ENCODE data around the gene SEC16A.

SEC16A gene

GRCh38 chr9:136418182-136419091 is 64.4 kb downstream of the SEC16A start:
- no peak overlapping the region for H2AFZ ChIP-seq (ENCODE audit: low read length)
- no peak overlapping the region for H3K4me2 ChIP-seq (ENCODE audit: insufficient read depth, low read length, poor library complexity, severe bottlenecking)
- no peak overlapping the region for H3K4ac ChIP-seq (ENCODE audit: low read length)
- peak overlapping the region; percentile 66 for H2BK5ac ChIP-seq (ENCODE audit: low read length)
- H2BK120ac ChIP-seq (ENCODE audit: low read depth, low read length) = no peak overlapping the region
- no peak overlapping the region for H2BK12ac ChIP-seq (ENCODE audit: low read length)
- no peak overlapping the region for H2AK5ac ChIP-seq (ENCODE audit: low read depth, low read length)
- H3K4me3 ChIP-seq (ENCODE audit: low read length in 2 of 2) = peak overlapping the region in 1 of 2 donors; percentile 27
- H4K91ac ChIP-seq (ENCODE audit: low read depth, low read length, poor library complexity) = no peak overlapping the region
- peak overlapping the region; percentile 72 for H3K9ac ChIP-seq (ENCODE audit: low read depth, low read length, poor library complexity)
- no peak overlapping the region for H2BK15ac ChIP-seq (ENCODE audit: low read length)
- no peak overlapping the region for H3K18ac ChIP-seq (ENCODE audit: low read length)
- H3K4me1 ChIP-seq (ENCODE audit: control insufficient read depth in 2 of 2, insufficient read depth in 1 of 2, low read depth in 1 of 2, low read length in 2 of 2) = no peaks in the 10 kb centered on the region
- H3K14ac ChIP-seq (ENCODE audit: low read length) = no peak overlapping the region
- peak overlapping the region; percentile 91 for H3K23ac ChIP-seq (ENCODE audit: low read depth, low read length, poor library complexity)
- H3K27me3 ChIP-seq (ENCODE audit: control insufficient read depth in 3 of 3, insufficient read depth in 3 of 3, low read depth in 1 of 3, low read length in 3 of 3) = no peaks in the 10 kb centered on the region
- H3K36me3 ChIP-seq (replicated peaks in 1 of 2; ENCODE audit: control insufficient read depth in 2 of 2, insufficient read depth in 2 of 2, low read length in 2 of 2) = peaks cover 66 to 96% of the 10 kb centered on the region in 2 donors
- H3K9me3 ChIP-seq (replicated peaks in 1 of 2; ENCODE audit: control insufficient read depth in 2 of 2, insufficient read depth in 1 of 2, low read depth in 1 of 2, low read length in 2 of 2) = no peaks in the 10 kb centered on the region
- WGBS, 2 donors (ENCODE audit: extremely low coverage in 2 of 2, insufficient read length in 2 of 2, insufficient replicate concordance in 1 of 2) = no CpG with 5 or more reads among the region's 48 CpGs
- H3K27ac ChIP-seq (replicated peaks; ENCODE audit: low read length) = no peak overlapping the region
- peaks cover 6% of the 10 kb centered on the region for H3K79me1 ChIP-seq (ENCODE audit: low read depth, low read length)
- no peak overlapping the region for H4K8ac ChIP-seq (ENCODE audit: low read depth, low read length)
- DNase-seq (ENCODE audit: low spot score) = no peak

DNA sequence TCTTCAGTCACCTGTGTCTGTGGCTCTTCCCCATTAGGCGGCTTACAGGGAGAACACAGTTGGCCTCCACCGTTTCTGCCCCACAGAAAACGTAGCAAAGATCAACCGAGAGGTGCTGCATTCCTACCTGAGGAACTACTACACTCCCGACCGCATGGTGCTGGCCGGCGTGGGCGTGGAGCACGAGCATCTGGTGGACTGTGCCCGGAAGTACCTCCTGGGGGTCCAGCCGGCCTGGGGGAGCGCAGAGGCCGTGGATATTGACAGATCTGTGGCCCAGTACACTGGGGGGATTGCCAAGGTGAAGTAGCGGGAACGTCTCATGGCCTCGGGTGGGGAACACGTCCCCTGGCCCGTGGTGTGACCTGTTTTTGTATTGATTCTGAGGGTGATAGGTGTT is 65.9 kb downstream of the SEC16A start:
- Histone ChIP-seq H3K27me3 (ENCODE audit: control insufficient read depth in 3 of 3, insufficient read depth in 3 of 3, low read depth in 1 of 3, low read length in 3 of 3) (no peaks in the 10 kb centered on the region), H3K4me2 (ENCODE audit: insufficient read depth, low read length, poor library complexity, severe bottlenecking) (no peak overlapping the region), H3K9ac (ENCODE audit: low read depth, low read length, poor library complexity) (no peak overlapping the region), H3K4me1 (ENCODE audit: control insufficient read depth in 2 of 2, insufficient read depth in 1 of 2, low read depth in 1 of 2, low read length in 2 of 2) (no peaks in the 10 kb centered on the region), H3K36me3 (replicated peaks in 1 of 2; ENCODE audit: control insufficient read depth in 2 of 2, insufficient read depth in 2 of 2, low read length in 2 of 2) (peaks cover 58 to 96% of the 10 kb centered on the region in 2 donors), H2AK5ac (ENCODE audit: low read depth, low read length) (no peak overlapping the region), H2AFZ (ENCODE audit: low read length) (no peak overlapping the region), H3K79me1 (ENCODE audit: low read depth, low read length) (peaks cover 7% of the 10 kb centered on the region), H3K23ac (ENCODE audit: low read depth, low read length, poor library complexity) (no peak overlapping the region), H3K4me3 (ENCODE audit: low read length in 2 of 2) (no peak overlapping the region), H4K91ac (ENCODE audit: low read depth, low read length, poor library complexity) (no peak overlapping the region), H3K27ac (replicated peaks; ENCODE audit: low read length) (no peak overlapping the region), H2BK120ac (ENCODE audit: low read depth, low read length) (no peak overlapping the region), H3K18ac (ENCODE audit: low read length) (no peak overlapping the region), H2BK15ac (ENCODE audit: low read length) (no peak overlapping the region), H3K14ac (ENCODE audit: low read length) (no peak overlapping the region), H3K9me3 (replicated peaks in 1 of 2; ENCODE audit: control insufficient read depth in 2 of 2, insufficient read depth in 1 of 2, low read depth in 1 of 2, low read length in 2 of 2) (peaks cover 0 to 3% of the 10 kb centered on the region in 2 donors), H2BK5ac (ENCODE audit: low read length) (no peak overlapping the region), H2BK12ac (ENCODE audit: low read length) (no peak overlapping the region), H4K8ac (ENCODE audit: low read depth, low read length) (no peak overlapping the region), H3K4ac (ENCODE audit: low read length) (no peak overlapping the region)
- DNase-seq (ENCODE audit: low spot score) = no peak
- no CpG with 5 or more reads among the region's 19 CpGs for WGBS, 2 donors (ENCODE audit: extremely low coverage in 2 of 2, insufficient read length in 2 of 2, insufficient replicate concordance in 1 of 2)

- Histone ChIP-seq H3K18ac (ENCODE audit: low read length) (no peak overlapping the region), H3K36me3 (replicated peaks in 1 of 2; ENCODE audit: control insufficient read depth in 2 of 2, insufficient read depth in 2 of 2, low read length in 2 of 2) (peaks cover 55 to 96% of the 10 kb centered on the region in 2 donors)
These were observed 66.4 kb downstream of the SEC16A start for GRCh38 chr9:136416427-136416826.

GRCh38 chr9:136412962-136413361 is 69.9 kb downstream of the SEC16A start:
- no peak overlapping the region for H2BK120ac ChIP-seq (ENCODE audit: low read depth, low read length)
- H3K36me3 ChIP-seq (replicated peaks in 1 of 2; ENCODE audit: control insufficient read depth in 2 of 2, insufficient read depth in 2 of 2, low read length in 2 of 2) = peaks cover 35 to 70% of the 10 kb centered on the region in 2 donors
- no CpG with 5 or more reads among the region's 9 CpGs for WGBS, 2 donors (ENCODE audit: extremely low coverage in 2 of 2, insufficient read length in 2 of 2, insufficient replicate concordance in 1 of 2)

More at GRCh38 chr9:136416427-136416826, 66.4 kb downstream of the SEC16A start:
- Histone ChIP-seq H3K9me3 (replicated peaks in 1 of 2; ENCODE audit: control insufficient read depth in 2 of 2, insufficient read depth in 1 of 2, low read depth in 1 of 2, low read length in 2 of 2) (peaks cover 0 to 3% of the 10 kb centered on the region in 2 donors), H4K8ac (ENCODE audit: low read depth, low read length) (no peak overlapping the region), H3K23ac (ENCODE audit: low read depth, low read length, poor library complexity) (no peak overlapping the region), H3K4me2 (ENCODE audit: insufficient read depth, low read length, poor library complexity, severe bottlenecking) (no peak overlapping the region), H3K4ac (ENCODE audit: low read length) (no peak overlapping the region), H2AFZ (ENCODE audit: low read length) (no peak overlapping the region), H3K4me3 (ENCODE audit: low read length in 2 of 2) (no peak overlapping the region), H2AK5ac (ENCODE audit: low read depth, low read length) (no peak overlapping the region), H2BK15ac (ENCODE audit: low read length) (no peak overlapping the region), H2BK12ac (ENCODE audit: low read length) (no peak overlapping the region), H4K91ac (ENCODE audit: low read depth, low read length, poor library complexity) (no peak overlapping the region), H3K9ac (ENCODE audit: low read depth, low read length, poor library complexity) (no peak overlapping the region), H3K27me3 (ENCODE audit: control insufficient read depth in 3 of 3, insufficient read depth in 3 of 3, low read depth in 1 of 3, low read length in 3 of 3) (no peaks in the 10 kb centered on the region), H3K14ac (ENCODE audit: low read length) (no peak overlapping the region), H2BK5ac (ENCODE audit: low read length) (peak overlapping the region; percentile 27), H3K4me1 (ENCODE audit: control insufficient read depth in 2 of 2, insufficient read depth in 1 of 2, low read depth in 1 of 2, low read length in 2 of 2) (peaks cover 3 to 4% of the 10 kb centered on the region in 2 donors), H2BK120ac (ENCODE audit: low read depth, low read length) (no peak overlapping the region), H3K79me1 (ENCODE audit: low read depth, low read length) (peaks cover 11% of the 10 kb centered on the region), H3K27ac (replicated peaks; ENCODE audit: low read length) (no peak overlapping the region)
- DNase-seq (ENCODE audit: low spot score) = no peak
- no CpG with 5 or more reads among the region's 8 CpGs for WGBS, 2 donors (ENCODE audit: extremely low coverage in 2 of 2, insufficient read length in 2 of 2, insufficient replicate concordance in 1 of 2)

More at GRCh38 chr9:136412962-136413361, 69.9 kb downstream of the SEC16A start:
- peak overlapping the region; percentile 54 for H4K8ac ChIP-seq (ENCODE audit: low read depth, low read length)
- no peak overlapping the region for H2AFZ ChIP-seq (ENCODE audit: low read length)
- no peak for DNase-seq (ENCODE audit: low spot score)
- H3K4me1 ChIP-seq (ENCODE audit: control insufficient read depth in 2 of 2, insufficient read depth in 1 of 2, low read depth in 1 of 2, low read length in 2 of 2) = peaks cover 15 to 16% of the 10 kb centered on the region in 2 donors
- H3K4me2 ChIP-seq (ENCODE audit: insufficient read depth, low read length, poor library complexity, severe bottlenecking) = no peak overlapping the region
- H2AK5ac ChIP-seq (ENCODE audit: low read depth, low read length) = no peak overlapping the region
- H3K4me3 ChIP-seq (ENCODE audit: low read length in 2 of 2) = no peak overlapping the region
- no peak overlapping the region for H2BK15ac ChIP-seq (ENCODE audit: low read length)
- H3K18ac ChIP-seq (ENCODE audit: low read length) = no peak overlapping the region
- H3K9ac ChIP-seq (ENCODE audit: low read depth, low read length, poor library complexity) = no peak overlapping the region
- H2BK5ac ChIP-seq (ENCODE audit: low read length) = no peak overlapping the region
- no peaks in the 10 kb centered on the region for H3K27me3 ChIP-seq (ENCODE audit: control insufficient read depth in 3 of 3, insufficient read depth in 3 of 3, low read depth in 1 of 3, low read length in 3 of 3)
- peak overlapping the region; percentile 3 for H3K23ac ChIP-seq (ENCODE audit: low read depth, low read length, poor library complexity)
- H3K27ac ChIP-seq (replicated peaks; ENCODE audit: low read length) = no peak overlapping the region
- H3K79me1 ChIP-seq (ENCODE audit: low read depth, low read length) = peaks cover 28% of the 10 kb centered on the region
- no peak overlapping the region for H2BK12ac ChIP-seq (ENCODE audit: low read length)
- no peak overlapping the region for H3K14ac ChIP-seq (ENCODE audit: low read length)
- peaks cover 0 to 3% of the 10 kb centered on the region in 2 donors for H3K9me3 ChIP-seq (replicated peaks in 1 of 2; ENCODE audit: control insufficient read depth in 2 of 2, insufficient read depth in 1 of 2, low read depth in 1 of 2, low read length in 2 of 2)
- H4K91ac ChIP-seq (ENCODE audit: low read depth, low read length, poor library complexity) = no peak overlapping the region
- no peak overlapping the region for H3K4ac ChIP-seq (ENCODE audit: low read length)
